Left ventricle myocardium superior (tissue), 1 donor: ENCODE measurements around the gene EHBP1. TPM values are rescaled to one million over a fixed set of nuclear protein-coding genes. Genes with fewer than 3 reads are reported as not detected.
A peak's percentile ranks its signal among the peaks of the same experiment; 100 is the strongest.

Experiments
- ATAC-seq: fragments of 200-7000 bp; cut with Tn5 transposase; one replicate; pipeline ENCODE4 v1.9.1; 2020; ENCODE audit warnings: mild to moderate bottlenecking, moderate library complexity
- DNase-seq: peaks from one replicate; pipeline ENCODE4 v3.0.0-alpha.2; 2020
- intact Hi-C: fragments of 100-400 bp; cut with micrococcal nuclease; formaldehyde crosslinking; loops from one replicate; pipeline ENCODE4 v1.11.0; 2022
- total RNA-seq: library from RNA; stranded (reverse); fragmentation: NEBNext Ultra II Directional; extraction: Animal tissue kit (Norgen Biotek cat#: 25700); gene quantifications from one replicate; pipeline ENCODE4 v1.2.1, GENCODE V29; 2021
- donor health status: DM: no; HTN: yes; CAD: no; lungs with severe emphysema.

Gene EHBP1
- total RNA-seq, 1 donor from 2014 or later = 21.8 TPM

GRCh38 chr2:63023444-63023843, 317.9 kb downstream of the EHBP1 start:
- intact Hi-C loops = no loop called here
- DNase-seq = no peak
- no peak for ATAC-seq

GRCh38 chr2:63027220-63027619, 321.7 kb downstream of the EHBP1 start:
- DNase-seq (no peak), ATAC-seq (no peak)
- intact Hi-C loops = no loop called here

GRCh38 chr2:63029058-63029457, 323.5 kb downstream of the EHBP1 start:
- DNase-seq = no peak
- intact Hi-C loops = no loop called here
- ATAC-seq = no peak

- intact Hi-C loops = no loop called here
- DNase-seq (no peak), ATAC-seq (no peak)
Observed at GRCh38 chr2:63034526-63034925, 329.0 kb downstream of the EHBP1 start.

GRCh38 chr2:63035169-63035568, 329.7 kb downstream of the EHBP1 start:
- intact Hi-C loops = no loop called here
- DNase-seq (no peak), ATAC-seq (no peak)

GRCh38 chr2:63035660-63036059, 330.1 kb downstream of the EHBP1 start:
- intact Hi-C loops = no loop called here
- DNase-seq (no peak), ATAC-seq (no peak)

GRCh38 chr2:63038034-63038433, 332.5 kb downstream of the EHBP1 start:
- intact Hi-C loops = no loop called here
- no peak for DNase-seq
- no peak for ATAC-seq

- DNase-seq (no peak), ATAC-seq (no peak)
- intact Hi-C loops = no loop called here
Observed at GRCh38 chr2:63040586-63040985, 335.1 kb downstream of the EHBP1 start.

GRCh38 chr2:63041592-63041991, 336.1 kb downstream of the EHBP1 start:
- no peak for DNase-seq
- intact Hi-C loops = no loop called here
- ATAC-seq = no peak

GRCh38 chr2:63044362-63045327, 339.1 kb downstream of the EHBP1 start:
- no peak for ATAC-seq

GRCh38 chr2:63046552-63046951, 341.0 kb downstream of the EHBP1 start:
- intact Hi-C loops = no loop called here
- no peak for ATAC-seq
- no peak for DNase-seq

More at GRCh38 chr2:63044362-63045327, 339.1 kb downstream of the EHBP1 start:
- intact Hi-C loops = no loop called here
- DNase-seq = no peak

GRCh38 chr2:63046961-63047320, 341.4 kb downstream of the EHBP1 start:
- DNase-seq (no peak), ATAC-seq (no peak)
- intact Hi-C loops = no loop called here

GRCh38 chr2:63047321-63048279, 342.1 kb downstream of the EHBP1 start:
- DNase-seq (no peak), ATAC-seq (peak; percentile 14)
- intact Hi-C loops = no loop called here

- peak; percentile 14 for ATAC-seq
- intact Hi-C loops = no loop called here
Observed at GRCh38 chr2:63048367-63049171, 343.1 kb downstream of the EHBP1 start.

GRCh38 chr2:63049211-63049969, 343.9 kb downstream of the EHBP1 start:
- intact Hi-C loops = no loop called here
- DNase-seq (no peak), ATAC-seq (no peak)

More at GRCh38 chr2:63048367-63049171, 343.1 kb downstream of the EHBP1 start:
- DNase-seq = peak; percentile 34

GRCh38 chr2:63049970-63050333, 344.4 kb downstream of the EHBP1 start:
- peak; percentile 30 for ATAC-seq
- no peak for DNase-seq
- intact Hi-C loops = no loop called here

- intact Hi-C loops = no loop called here
- DNase-seq (peak; percentile 50), ATAC-seq (peak; percentile 74)
Observed at GRCh38 chr2:63050334-63051041, 345.0 kb downstream of the EHBP1 start, which contains the start of gene OTX1. TSS of gene OTX1 (plus strand) at chr2:63050830. CDS start at chr2:63052991, 2,161 bp downstream.
